HCT116 (cell line): Measurements from ENCODE around the gene STXBP5L.

Source experiments
- ATF3 ChIP-seq: IDR thresholded peaks from 2 replicates; pipeline ENCODE4 v1.6.1; 2012
- CTCF ChIP-seq, 3 experiments: fragments of 200-600 bp in 1 of 3; sonication (generic) in 1 of 3; IDR thresholded peaks in 2 of 3; conservative IDR thresholded peaks in 1 of 3; 2 replicates each; pipeline ENCODE4 v1.5.1; 2012 to 2017; ENCODE audit warnings: low read depth in 2 of 3, low read length in 2 of 3, antibody characterized with exemption in 1 of 3, borderline replicate concordance in 1 of 3, control low read depth in 1 of 3, mild to moderate bottlenecking in 1 of 3, mixed read lengths in 1 of 3, mixed run types in 1 of 3, moderate library complexity in 1 of 3; ENCODE audit not compliant: insufficient read depth in 1 of 3
- ELF1 ChIP-seq: IDR thresholded peaks from 2 replicates; pipeline ENCODE4 v1.6.1; 2012; ENCODE audit warnings: low read depth, borderline replicate concordance
- EZH2 ChIP-seq: fragments of 200-600 bp; sonication (generic); IDR thresholded peaks from 2 replicates; pipeline ENCODE4 v1.6.1; 2017; ENCODE audit warnings: antibody characterized with exemption, mixed run types
- EZH2phosphoT487 ChIP-seq: fragments of 200-600 bp; IDR thresholded peaks from 2 replicates; pipeline ENCODE4 v1.6.1; 2018; ENCODE audit warnings: antibody characterized with exemption, borderline replicate concordance
- POLR2A ChIP-seq: IDR thresholded peaks from 2 replicates; pipeline ENCODE4 v1.7.0; 2011; ENCODE audit warnings: borderline replicate concordance; ENCODE audit not compliant: insufficient read depth, insufficient read length; ENCODE audit errors: extremely low read depth
- POLR2AphosphoS5 ChIP-seq: IDR thresholded peaks from 2 replicates; pipeline ENCODE4 v1.6.1; 2011; ENCODE audit warnings: mild to moderate bottlenecking, low read depth, low read length, moderate library complexity
- SP1 ChIP-seq: IDR thresholded peaks from 2 replicates; pipeline ENCODE4 v1.6.1; 2012; ENCODE audit warnings: low read depth
- YY1 ChIP-seq: IDR thresholded peaks from 2 replicates; pipeline ENCODE4 v1.6.1; 2011; ENCODE audit warnings: low read length, low read depth, moderate library complexity, mild to moderate bottlenecking; ENCODE audit not compliant: insufficient replicate concordance; ENCODE audit errors: extremely low read depth
- ZBTB33 ChIP-seq: IDR thresholded peaks from 2 replicates; pipeline ENCODE4 v1.6.1; 2011; ENCODE audit warnings: mild to moderate bottlenecking, low read length, moderate library complexity; ENCODE audit not compliant: insufficient replicate concordance; ENCODE audit errors: extremely low read depth
- ZFX ChIP-seq: fragments of 450-650 bp; IDR thresholded peaks from 2 replicates; pipeline ENCODE4 v1.6.1; 2017
- TF ChIP-seq, protein P1 (sequence below): IDR thresholded peaks from 2 replicates; pipeline ENCODE4 v1.6.1; 2012
- TF ChIP-seq, protein P2 (sequence below): IDR thresholded peaks from 2 replicates; pipeline ENCODE4 v1.6.1; 2012; ENCODE audit warnings: low read depth

DNA sequence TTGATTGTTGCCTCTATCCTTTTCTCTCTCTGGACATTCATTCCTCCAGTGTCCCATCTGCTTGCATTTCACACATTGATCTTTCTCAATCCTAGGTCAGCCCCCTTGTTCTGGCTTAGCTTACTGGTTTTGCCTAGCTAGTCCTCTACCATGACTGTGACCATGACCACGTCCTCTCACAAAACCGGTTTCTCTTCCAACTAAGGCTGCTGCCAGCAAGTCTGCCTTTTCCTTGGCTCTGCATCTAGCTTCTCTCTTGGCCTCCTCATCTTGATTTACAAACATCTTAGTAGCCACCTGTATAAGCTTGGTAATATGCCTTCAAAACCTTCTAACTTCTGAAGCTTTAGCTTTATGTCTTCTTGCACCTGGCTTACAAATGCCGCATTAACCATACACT lies 167.2 kb downstream of the STXBP5L start:
- TF ChIP-seq CTCF (IDR thresholded peaks at IDR 0.05 in 2 of 3, conservative IDR thresholded peaks at IDR 0.05 in 1 of 3; ENCODE audit: borderline replicate concordance in 1 of 3, insufficient read depth in 1 of 3, low read depth in 2 of 3, low read length in 2 of 3) (no peak), ZBTB33 (no peak), ZFX (no peak), POLR2AphosphoS5 (no peak), ATF3 (no peak), EZH2 (no peak), POLR2A (no peak), SP1 (no peak), EZH2phosphoT487 (no peak), ELF1 (no peak), YY1 (no peak)
- TF ChIP-seq, protein P1, sequence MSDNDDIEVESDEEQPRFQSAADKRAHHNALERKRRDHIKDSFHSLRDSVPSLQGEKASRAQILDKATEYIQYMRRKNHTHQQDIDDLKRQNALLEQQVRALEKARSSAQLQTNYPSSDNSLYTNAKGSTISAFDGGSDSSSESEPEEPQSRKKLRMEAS: no peak
- TF ChIP-seq, protein P2, sequence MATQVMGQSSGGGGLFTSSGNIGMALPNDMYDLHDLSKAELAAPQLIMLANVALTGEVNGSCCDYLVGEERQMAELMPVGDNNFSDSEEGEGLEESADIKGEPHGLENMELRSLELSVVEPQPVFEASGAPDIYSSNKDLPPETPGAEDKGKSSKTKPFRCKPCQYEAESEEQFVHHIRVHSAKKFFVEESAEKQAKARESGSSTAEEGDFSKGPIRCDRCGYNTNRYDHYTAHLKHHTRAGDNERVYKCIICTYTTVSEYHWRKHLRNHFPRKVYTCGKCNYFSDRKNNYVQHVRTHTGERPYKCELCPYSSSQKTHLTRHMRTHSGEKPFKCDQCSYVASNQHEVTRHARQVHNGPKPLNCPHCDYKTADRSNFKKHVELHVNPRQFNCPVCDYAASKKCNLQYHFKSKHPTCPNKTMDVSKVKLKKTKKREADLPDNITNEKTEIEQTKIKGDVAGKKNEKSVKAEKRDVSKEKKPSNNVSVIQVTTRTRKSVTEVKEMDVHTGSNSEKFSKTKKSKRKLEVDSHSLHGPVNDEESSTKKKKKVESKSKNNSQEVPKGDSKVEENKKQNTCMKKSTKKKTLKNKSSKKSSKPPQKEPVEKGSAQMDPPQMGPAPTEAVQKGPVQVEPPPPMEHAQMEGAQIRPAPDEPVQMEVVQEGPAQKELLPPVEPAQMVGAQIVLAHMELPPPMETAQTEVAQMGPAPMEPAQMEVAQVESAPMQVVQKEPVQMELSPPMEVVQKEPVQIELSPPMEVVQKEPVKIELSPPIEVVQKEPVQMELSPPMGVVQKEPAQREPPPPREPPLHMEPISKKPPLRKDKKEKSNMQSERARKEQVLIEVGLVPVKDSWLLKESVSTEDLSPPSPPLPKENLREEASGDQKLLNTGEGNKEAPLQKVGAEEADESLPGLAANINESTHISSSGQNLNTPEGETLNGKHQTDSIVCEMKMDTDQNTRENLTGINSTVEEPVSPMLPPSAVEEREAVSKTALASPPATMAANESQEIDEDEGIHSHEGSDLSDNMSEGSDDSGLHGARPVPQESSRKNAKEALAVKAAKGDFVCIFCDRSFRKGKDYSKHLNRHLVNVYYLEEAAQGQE: no peak
